Fibroblast of pulmonary artery (primary cell): ENCODE data around the gene KCNJ11.

ENCODE experiments used
- DNase-seq: peaks from one replicate; pipeline ENCODE4 v3.0.0-alpha.2; 2010; ENCODE audit warnings: low read depth
- H3K4me3 ChIP-seq: replicated peaks from 2 replicates; pipeline ENCODE4 v1.5.1; 2011; ENCODE audit warnings: low read depth, mild to moderate bottlenecking, control low read depth, low read length, moderate library complexity
- CTCF ChIP-seq: IDR thresholded peaks from 2 replicates; pipeline ENCODE4 v1.5.1; 2011; ENCODE audit warnings: mild to moderate bottlenecking, control low read depth, low read length, inconsistent platforms; ENCODE audit errors: missing control alignments

The KCNJ11 gene

GRCh38 chr11:17386331-17387084 lies 2.0 kb downstream of the KCNJ11 start:
- peak; percentile 67 for TF ChIP-seq CTCF
- peak; percentile 51 for DNase-seq
- no peak overlapping the region for H3K4me3 ChIP-seq

- no peak for TF ChIP-seq CTCF
- H3K4me3 ChIP-seq: no peak overlapping the region
- no peak for DNase-seq
Observed at GRCh38 chr11:17385926-17386325, 2.5 kb downstream of the KCNJ11 start.

GRCh38 chr11:17385492-17385891 lies 3.0 kb downstream of the KCNJ11 start:
- no peak overlapping the region for H3K4me3 ChIP-seq
- DNase-seq: no peak
- TF ChIP-seq CTCF: no peak

- H3K4me3 ChIP-seq: no peak overlapping the region
- TF ChIP-seq CTCF: peak; percentile 96
- DNase-seq: peak; percentile 89
Observed at GRCh38 chr11:17384002-17384511, 4.4 kb downstream of the KCNJ11 start.

GRCh38 chr11:17383461-17383860 lies 5.0 kb downstream of the KCNJ11 start:
- no peak for TF ChIP-seq CTCF
- peak; percentile 16 for DNase-seq
- no peak overlapping the region for H3K4me3 ChIP-seq

GRCh38 chr11:17382046-17382728 lies 6.3 kb downstream of the KCNJ11 start:
- H3K4me3 ChIP-seq: no peak overlapping the region
- no peak for TF ChIP-seq CTCF
- DNase-seq: no peak
